ENCODE data around the gene PABPC3.

The PABPC3 gene

DNA sequence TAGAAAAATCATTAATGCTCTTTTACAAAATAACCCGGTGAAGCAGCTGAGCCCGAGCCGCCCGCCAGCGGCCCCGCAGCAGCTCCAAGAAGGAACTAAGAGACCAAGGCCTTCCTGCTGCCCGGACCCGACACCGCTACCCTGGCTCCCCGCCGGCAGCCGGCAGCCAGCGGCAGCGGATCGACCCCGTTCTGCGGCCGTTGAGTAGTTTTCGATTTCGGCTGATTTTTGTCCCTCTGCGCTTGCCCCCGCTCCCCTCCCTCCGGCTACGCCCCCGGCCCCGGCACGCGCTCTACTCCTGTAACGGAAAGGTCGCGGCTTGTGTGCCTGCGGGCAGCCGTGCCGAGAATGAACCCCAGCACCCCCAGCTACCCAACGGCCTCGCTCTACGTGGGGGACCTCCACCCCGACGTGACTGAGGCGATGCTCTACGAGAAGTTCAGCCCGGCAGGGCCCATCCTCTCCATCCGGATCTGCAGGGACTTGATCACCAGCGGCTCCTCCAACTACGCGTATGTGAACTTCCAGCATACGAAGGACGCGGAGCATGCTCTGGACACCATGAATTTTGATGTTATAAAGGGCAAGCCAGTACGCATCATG lies at the start of gene PABPC3:
PABPC3 (plus strand) TSS at position 286 of the 603 bp plus-strand sequence; CDS start at position 349, 63 bp downstream.
- DNase-seq = no peak

DNA sequence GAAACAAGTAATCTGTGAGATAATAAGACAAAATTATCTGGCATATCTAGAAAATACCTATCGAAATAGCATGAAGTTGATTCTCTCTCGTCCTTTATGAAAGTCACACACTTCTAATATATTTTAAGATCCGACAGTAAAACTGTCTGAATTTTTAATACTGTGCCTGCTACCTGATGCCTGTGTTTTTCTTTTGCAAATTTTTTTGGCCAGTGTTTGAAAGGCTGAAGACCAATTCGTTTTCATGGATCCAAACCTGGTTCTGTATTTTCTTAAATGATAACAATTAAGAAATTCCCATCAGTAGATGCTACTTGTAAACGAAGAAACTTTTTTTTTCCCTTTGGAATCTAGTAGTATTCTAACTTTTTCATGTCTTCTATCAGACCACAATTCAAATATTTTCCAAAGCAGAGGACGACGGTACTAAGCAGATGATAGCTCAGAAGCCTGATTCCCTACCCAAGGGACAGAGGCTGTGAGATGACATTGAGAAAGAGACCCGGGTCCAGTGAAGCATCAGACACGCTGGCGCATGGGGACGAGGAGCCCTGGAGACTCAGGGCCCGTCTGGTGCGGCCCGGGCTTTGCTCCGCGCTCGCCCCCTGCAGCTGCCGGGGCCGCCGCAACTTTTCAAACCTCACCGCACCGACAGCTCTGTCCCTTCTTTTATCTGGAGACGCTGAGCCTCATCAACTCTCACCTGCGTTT lies 49.5 kb upstream of the PABPC3 start:
- no peak for DNase-seq

- DNase-seq = no peak
These were observed 48.9 kb upstream of the PABPC3 start for GRCh38 chr13:25046985-25047511.

- DNase-seq = no peak
These were observed 44.9 kb upstream of the PABPC3 start for GRCh38 chr13:25051065-25051464.

DNA sequence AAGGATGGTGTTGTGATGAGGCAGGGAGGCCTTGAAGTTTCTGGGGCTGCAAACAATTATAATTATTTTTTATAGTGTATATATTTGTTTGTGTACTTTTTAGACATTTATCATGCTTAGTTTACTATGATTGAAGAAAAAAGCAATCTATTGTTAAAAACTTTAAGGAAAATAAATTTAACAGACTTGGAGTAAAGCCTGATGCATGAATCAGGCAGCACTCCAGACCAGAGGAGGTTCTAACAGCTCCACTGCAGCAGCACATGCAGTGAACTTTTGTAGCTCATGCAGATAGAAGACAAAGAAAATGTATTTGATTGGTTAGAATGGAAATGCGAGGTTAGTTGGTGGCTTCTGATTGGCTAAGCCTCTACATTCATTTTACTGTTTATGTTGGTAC lies 36.8 kb upstream of the PABPC3 start:
- DNase-seq = no peak

DNA sequence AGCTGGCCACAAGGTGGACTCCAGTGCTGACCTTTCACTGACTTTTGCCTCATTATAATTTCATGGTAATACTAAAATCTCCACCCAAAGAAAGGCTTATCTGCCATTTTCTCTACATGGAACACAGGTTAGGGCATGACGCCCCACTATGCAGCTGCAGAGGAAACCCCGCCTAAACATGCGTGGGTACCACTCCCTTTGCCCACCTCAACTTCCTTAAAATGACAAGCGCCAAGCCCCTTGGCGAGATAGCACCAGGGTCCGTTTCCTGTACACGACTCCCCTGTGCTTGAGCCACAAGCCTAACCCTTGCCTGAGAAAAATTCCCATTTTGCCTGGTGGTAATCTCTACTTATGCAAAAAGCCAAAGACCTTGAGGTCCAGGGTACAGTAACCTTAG lies 36.0 kb upstream of the PABPC3 start:
- DNase-seq = no peak

- DNase-seq = no peak
These were observed 33.5 kb upstream of the PABPC3 start for GRCh38 chr13:25062479-25062878.

DNA sequence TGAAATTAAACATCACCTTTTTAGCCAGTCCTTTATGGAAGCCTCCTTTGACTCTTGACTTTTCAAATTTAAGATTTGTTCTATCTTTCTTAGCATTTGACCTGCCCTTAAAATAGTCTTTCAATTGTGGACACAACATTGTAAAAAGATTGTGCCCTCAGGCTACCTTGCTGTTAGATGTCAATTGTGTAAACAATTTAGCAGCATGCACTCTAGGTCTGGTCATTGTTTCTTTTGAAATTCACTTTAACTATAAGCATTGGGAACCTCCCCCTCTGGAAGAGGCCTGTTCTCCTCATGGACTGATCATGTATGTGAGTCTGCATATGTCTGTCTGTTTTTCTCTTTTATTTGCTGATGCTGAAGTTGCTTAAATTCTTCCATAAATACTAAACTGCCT lies 31.5 kb upstream of the PABPC3 start:
- DNase-seq = no peak

DNA sequence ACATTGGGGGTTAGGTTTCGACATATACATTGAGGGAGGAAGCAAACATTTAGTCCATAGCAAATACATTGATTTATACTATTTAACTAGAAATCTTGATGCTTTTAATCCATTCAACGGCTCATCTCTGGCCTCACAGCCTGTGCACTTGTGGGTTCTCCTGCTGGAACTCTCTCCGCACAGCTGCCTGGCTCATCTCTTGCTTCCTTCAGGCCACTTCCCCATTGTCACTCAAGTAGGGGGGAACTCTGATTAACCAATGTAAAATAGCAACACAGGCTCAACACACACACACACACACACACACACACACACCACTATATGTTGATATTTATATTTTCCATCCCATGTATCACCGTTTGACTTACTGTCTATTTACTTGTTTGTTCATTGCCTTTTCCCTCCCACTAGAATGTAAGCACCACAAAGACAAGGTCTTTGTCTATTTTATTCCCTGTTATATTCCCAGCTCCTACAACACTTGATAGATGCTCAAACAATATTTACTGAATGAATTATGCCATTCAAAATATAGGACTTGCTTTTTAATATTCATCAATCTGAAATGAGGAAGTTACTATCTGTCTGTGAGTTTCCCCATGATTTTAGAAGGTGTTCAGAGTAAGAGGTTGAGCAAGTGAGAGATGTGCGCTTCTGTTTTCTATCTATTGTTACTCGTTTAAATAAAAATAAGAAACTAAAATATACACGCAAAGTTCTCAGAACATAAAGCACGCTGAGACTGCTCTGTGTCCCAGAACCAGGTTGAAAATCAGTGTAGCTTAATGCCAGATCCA lies 29.8 kb upstream of the PABPC3 start:
- DNase-seq = no peak

DNA sequence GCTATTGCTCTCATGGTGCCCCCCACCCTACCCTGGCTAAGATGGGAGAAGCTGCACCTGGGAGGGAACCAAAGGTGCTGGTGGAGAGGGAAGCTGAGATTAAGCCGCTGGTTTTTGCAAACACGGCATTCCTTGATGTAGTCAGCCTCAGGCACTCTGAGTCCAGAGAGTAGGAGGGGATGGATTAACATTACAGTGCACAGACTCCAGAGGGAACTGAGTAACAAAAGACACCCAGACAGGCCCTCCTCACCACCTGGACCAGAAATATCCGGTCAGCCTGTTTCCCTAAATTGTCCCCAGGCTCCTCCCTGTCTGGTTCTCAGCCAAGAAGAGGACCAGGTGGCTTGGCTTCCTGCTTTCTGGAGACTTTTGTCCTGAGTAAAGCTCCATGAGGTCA lies 28.9 kb upstream of the PABPC3 start:
- no peak for DNase-seq

DNA sequence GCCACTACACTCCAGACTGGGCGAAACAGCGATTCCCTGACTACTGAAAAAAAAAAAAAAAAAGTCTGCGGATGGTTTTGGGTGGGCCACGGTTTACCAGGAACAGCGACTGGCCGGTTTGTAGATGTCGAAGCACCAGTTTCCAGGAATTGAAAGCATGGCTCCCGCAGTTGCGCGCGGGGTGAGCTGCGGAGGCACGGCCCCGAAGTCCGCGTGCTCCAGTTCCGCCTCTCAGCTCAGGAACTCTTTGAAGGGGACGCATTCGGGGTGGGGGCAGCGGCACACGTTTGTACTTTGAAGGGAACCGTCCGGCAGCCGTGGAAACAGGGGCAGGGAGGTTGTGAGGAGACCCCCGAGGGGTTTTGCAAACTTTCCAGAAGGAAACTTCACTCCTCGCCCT lies 27.1 kb upstream of the PABPC3 start:
- no peak for DNase-seq

- no peak for DNase-seq
These were observed 26.7 kb upstream of the PABPC3 start for GRCh38 chr13:25069236-25069635.

DNA sequence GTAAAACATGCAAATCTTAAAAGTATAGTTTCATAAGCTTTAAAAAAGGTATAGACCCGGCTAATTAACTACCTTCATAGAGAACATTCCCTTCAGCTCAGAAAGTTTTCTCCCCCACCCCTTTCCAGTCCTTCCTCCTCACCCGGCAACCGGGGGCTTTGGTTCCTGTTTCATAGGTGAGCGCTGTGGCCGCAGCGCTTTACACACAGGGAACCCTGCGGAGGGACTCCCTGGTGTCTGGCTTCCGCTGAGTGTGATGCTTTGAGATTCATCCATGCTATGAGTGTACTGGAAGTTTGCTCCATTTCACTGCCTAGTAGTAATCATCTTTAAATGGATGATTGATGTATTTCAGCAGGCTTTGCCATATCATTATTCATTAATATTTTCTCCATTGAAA lies 26.0 kb upstream of the PABPC3 start:
- DNase-seq = no peak

DNA sequence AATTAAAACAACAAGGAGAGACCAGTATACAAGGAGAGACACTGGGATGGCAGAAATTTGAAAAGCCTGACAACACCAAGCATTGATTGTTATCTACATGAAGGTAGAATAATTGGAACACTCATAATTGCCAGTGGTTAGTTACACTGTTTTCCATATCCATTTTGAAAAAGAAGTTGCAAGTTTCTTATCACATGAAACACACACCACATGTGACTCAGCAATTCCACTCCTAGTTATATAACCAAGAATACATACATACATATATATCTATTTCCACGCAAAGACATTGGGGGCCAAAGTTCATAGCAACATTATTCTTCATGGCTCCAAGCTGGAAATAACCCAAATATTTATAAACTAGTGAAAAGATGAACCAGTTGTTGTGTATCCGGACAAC lies 15.2 kb upstream of the PABPC3 start:
- DNase-seq = no peak

GRCh38 chr13:25084096-25084495 lies 11.8 kb upstream of the PABPC3 start:
- DNase-seq = no peak

- no peak for DNase-seq
These were observed 10.7 kb upstream of the PABPC3 start for GRCh38 chr13:25085125-25085742.

DNA sequence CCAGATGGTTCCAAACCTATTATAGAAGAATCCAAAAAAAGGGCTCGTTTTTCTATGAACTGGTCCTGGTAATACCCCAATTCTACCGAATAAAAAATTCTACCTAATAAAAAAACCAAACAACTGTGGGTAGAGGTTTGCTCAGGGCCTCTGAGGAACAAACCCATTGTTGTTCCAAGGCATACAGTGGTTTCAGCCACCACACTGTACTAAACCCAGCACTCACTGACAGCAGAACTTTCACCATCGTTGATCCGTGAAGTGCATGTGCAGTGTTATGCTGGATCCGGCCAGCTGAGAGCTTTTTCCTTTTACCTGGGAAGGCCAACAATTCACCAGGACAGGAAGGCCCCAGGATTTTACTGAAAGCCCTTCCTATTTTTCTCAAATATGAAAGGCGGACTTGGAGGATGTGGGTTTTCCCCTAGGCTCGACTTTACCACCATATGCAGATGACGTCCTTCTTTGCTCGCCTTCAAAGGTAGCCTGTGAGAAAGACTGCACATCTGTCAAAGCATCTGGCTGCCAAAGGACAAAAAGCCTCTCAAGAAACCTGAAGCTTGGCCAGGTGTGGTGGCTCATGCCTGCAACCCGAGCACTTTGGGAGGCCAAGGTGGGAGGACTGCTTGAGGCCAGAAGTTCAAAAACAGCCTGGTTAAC lies 7.2 kb upstream of the PABPC3 start:
- DNase-seq = no peak

GRCh38 chr13:25097426-25097825 lies 1.5 kb downstream of the PABPC3 start:
- no peak for DNase-seq

DNA sequence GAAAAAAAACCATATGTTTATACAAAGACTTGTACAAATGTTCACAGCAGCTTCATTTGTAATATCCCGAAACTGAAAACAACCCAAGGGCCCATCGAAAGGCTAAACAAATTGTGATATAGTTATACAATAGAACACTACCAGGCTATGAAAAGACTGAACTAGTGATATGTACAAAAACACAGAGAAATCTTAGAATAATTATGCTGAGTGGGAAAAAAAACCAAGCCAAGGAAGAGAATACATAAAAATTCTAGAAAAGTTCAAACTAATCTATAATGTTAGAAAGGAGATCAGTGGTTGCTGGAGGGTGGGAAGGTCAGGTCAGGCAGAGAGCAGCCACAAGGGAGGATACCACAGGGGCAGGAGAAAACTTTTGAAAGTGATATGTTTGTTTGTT lies 7.8 kb downstream of the PABPC3 start:
- DNase-seq = no peak

- DNase-seq = no peak
These were observed 13.4 kb downstream of the PABPC3 start for GRCh38 chr13:25109341-25109740.

DNA sequence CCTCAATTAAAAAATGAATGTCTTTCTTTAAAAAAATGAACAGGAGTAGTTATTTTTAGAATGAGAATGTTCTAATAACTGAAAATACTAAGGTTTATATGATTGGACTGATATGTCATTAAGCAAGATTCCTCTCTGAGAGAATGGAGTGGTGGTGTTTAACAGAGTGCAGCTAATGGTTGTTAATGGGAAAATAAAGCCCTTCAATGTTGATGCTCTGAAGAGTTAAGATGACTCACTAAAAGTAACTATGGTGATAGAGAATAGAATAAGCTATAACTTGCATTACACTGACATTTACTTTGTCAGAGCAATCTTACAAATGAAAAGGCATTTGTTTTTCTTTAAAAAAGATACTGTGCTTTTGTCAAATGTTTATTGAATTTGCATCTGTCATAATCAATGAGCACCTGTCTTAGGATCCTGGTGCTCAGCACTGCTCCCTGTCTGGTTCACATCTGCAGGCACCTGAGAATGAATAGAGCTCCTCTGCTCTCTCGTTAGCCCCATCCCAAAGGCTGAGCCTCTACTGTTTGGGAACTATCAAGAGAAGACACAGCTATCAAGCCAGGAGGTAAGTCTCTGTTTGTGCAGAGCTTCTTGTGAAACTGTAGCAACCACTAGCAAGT lies 15.1 kb downstream of the PABPC3 start:
- DNase-seq = no peak

DNA sequence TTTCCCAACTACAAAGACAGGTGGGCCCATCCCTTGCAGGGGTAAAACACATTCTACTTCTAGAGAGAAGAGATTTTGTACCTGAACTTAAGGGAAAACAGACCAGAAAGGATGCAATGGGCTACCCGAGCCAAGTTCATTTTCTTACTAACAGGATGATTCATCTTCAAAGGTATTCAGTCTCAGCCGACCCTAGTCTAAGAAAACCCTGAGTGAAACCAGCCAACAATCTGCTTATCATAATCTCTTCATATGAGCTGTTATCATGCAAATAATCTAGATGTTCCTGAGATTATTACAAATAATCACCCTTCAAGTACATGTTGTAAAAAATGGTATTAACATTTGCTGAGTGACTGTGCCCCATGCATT lies 15.6 kb downstream of the PABPC3 start:
- no peak for DNase-seq

Data from NCI-H1417 treated with DMSO at 0.1 percent for 48 hours (cell line).